Measurements from ENCODE around the gene PARD6A. TPM values are rescaled to one million over a fixed set of nuclear protein-coding genes. Genes with fewer than 3 reads are reported as not detected.
A peak's percentile ranks its signal among the peaks of the same experiment; 100 is the strongest.

PARD6A gene
- total RNA-seq, 1 donor from 2014 or later, result 3.4 TPM

GRCh38 chr16:67647681-67648080 is 13.1 kb upstream of the PARD6A start:
- Histone ChIP-seq H3K27me3 (ENCODE audit: low read depth) (peaks cover 87% of the 10 kb centered on the region), H3K27ac (replicated peaks) (no peak overlapping the region), H3K9me3 (replicated peaks) (no peaks in the 10 kb centered on the region), H3K4me1 (peaks cover 32% of the 10 kb centered on the region), H3K36me3 (no peaks in the 10 kb centered on the region), H3K4me3 (no peak overlapping the region)
- no peak for TF ChIP-seq CTCF (IDR thresholded peaks at IDR 0.05; ENCODE audit: borderline replicate concordance)
- intact Hi-C loops (cut with micrococcal nuclease), result no loop called here
- DNase-seq, result no peak

- Histone ChIP-seq H3K27ac (replicated peaks) (no peak overlapping the region), H3K9me3 (replicated peaks) (no peaks in the 10 kb centered on the region), H3K4me1 (peaks cover 36% of the 10 kb centered on the region), H3K36me3 (no peaks in the 10 kb centered on the region), H3K27me3 (ENCODE audit: low read depth) (peaks cover 92% of the 10 kb centered on the region), H3K4me3 (no peak overlapping the region)
- intact Hi-C loops (cut with micrococcal nuclease), result no loop called here
- DNase-seq, result no peak
- no peak for TF ChIP-seq CTCF (IDR thresholded peaks at IDR 0.05; ENCODE audit: borderline replicate concordance)
These were observed 12.5 kb upstream of the PARD6A start for GRCh38 chr16:67648088-67648763.

GRCh38 chr16:67648764-67649407 is 11.9 kb upstream of the PARD6A start:
- no peak overlapping the region for H3K27ac ChIP-seq (replicated peaks)
- H3K27me3 ChIP-seq (ENCODE audit: low read depth), result peaks cover 99% of the 10 kb centered on the region
- H3K9me3 ChIP-seq (replicated peaks), result no peaks in the 10 kb centered on the region
- no peak for DNase-seq
- intact Hi-C loops (cut with micrococcal nuclease), result no loop called here
- no peak for TF ChIP-seq CTCF (IDR thresholded peaks at IDR 0.05; ENCODE audit: borderline replicate concordance)
- peak overlapping the region; percentile 33 for H3K4me3 ChIP-seq
- H3K4me1 ChIP-seq, result peaks cover 42% of the 10 kb centered on the region
- no peaks in the 10 kb centered on the region for H3K36me3 ChIP-seq

- peaks cover 41% of the 10 kb centered on the region for H3K4me1 ChIP-seq
These were observed 11.2 kb upstream of the PARD6A start for GRCh38 chr16:67649494-67649931.

GRCh38 chr16:67650023-67650422 is 10.7 kb upstream of the PARD6A start:
- no peaks in the 10 kb centered on the region for H3K36me3 ChIP-seq
- TF ChIP-seq CTCF (IDR thresholded peaks at IDR 0.05; ENCODE audit: borderline replicate concordance), result no peak
- peaks cover 100% of the 10 kb centered on the region for H3K27me3 ChIP-seq (ENCODE audit: low read depth)
- no peak overlapping the region for H3K4me3 ChIP-seq
- intact Hi-C loops (cut with micrococcal nuclease), result no loop called here
- peaks cover 36% of the 10 kb centered on the region for H3K4me1 ChIP-seq
- DNase-seq, result no peak
- no peak overlapping the region for H3K27ac ChIP-seq (replicated peaks)
- no peaks in the 10 kb centered on the region for H3K9me3 ChIP-seq (replicated peaks)

More at GRCh38 chr16:67649494-67649931, 11.2 kb upstream of the PARD6A start:
- intact Hi-C loops (cut with micrococcal nuclease), result no loop called here
- Histone ChIP-seq H3K27me3 (ENCODE audit: low read depth) (peaks cover 100% of the 10 kb centered on the region), H3K36me3 (no peaks in the 10 kb centered on the region), H3K4me3 (peak overlapping the region; percentile 33), H3K9me3 (replicated peaks) (no peaks in the 10 kb centered on the region), H3K27ac (replicated peaks) (no peak overlapping the region)
- DNase-seq, result no peak
- no peak for TF ChIP-seq CTCF (IDR thresholded peaks at IDR 0.05; ENCODE audit: borderline replicate concordance)
